Right cardiac atrium (tissue), 5 donors: ENCODE measurements around the gene SDC1. TPM values are rescaled to one million over a fixed set of nuclear protein-coding genes. Genes with fewer than 3 reads are reported as not detected.
"Not testable (repeated sequence)": the region's sequence is repeated elsewhere in the genome, so short reads cannot be mapped to it uniquely, and the experiment has no call there.

ENCODE experiments used
- ATAC-seq, 2 donors: fragments of 200-7000 bp; cut with Tn5 transposase; one replicate each; pipeline versions ENCODE4 v1.8.0 to v1.9.1; 2020; ENCODE audit warnings: moderate library complexity in 2 of 2, mild to moderate bottlenecking in 1 of 2
- DNase-seq, 3 donors: peaks; one replicate each; pipeline ENCODE4 v3.0.0-alpha.2; 2020
- H3K27ac ChIP-seq: one replicate; pipeline ENCODE4 v1.5.1; 2013; ENCODE audit warnings: mild to moderate bottlenecking, low read length, control low read depth, moderate library complexity
- H3K27me3 ChIP-seq: one replicate; pipeline ENCODE4 v1.6.1; 2013; ENCODE audit not compliant: control insufficient read depth, insufficient read depth
- H3K4me1 ChIP-seq: one replicate; pipeline ENCODE4 v1.6.1; 2013; ENCODE audit warnings: low read length; ENCODE audit not compliant: control insufficient read depth, insufficient read depth
- H3K4me3 ChIP-seq: one replicate; pipeline ENCODE4 v1.5.1; 2013; ENCODE audit warnings: low read length, control low read depth
- H3K9me3 ChIP-seq: one replicate; pipeline ENCODE4 v1.6.1; 2013; ENCODE audit warnings: low read length; ENCODE audit not compliant: control insufficient read depth
- WGBS: extraction: QIAGEN DNeasy Blood & Tissue Kit; methylation state at CpG from one replicate; pipeline ENCODE4 v1.1.7; 2013; 5-methylcytosine and 5-hydroxymethylcytosine counted together
- intact Hi-C, 4 donors: fragments of 100-400 bp; cut with DNase I; formaldehyde crosslinking; loops; one replicate each; pipeline versions ENCODE4 v1.11.0 to v1.14.0; 2022 to 2023
- polyA plus RNA-seq: library from polyadenylated mRNA; stranded (reverse); fragments of 200-250 nt; gene quantifications from one replicate; pipeline ENCODE4 v1.2.3, GENCODE V29; 2013
- total RNA-seq, 4 donors: library from RNA; stranded (reverse); fragmentation: NEBNext Ultra II Directional; extraction: Animal tissue kit (Norgen Biotek cat#: 25700); gene quantifications; one replicate each; pipeline ENCODE4 v1.2.1, GENCODE V29; 2021
- donor health status: healthy with polysubstance abuse.
- donor health status: DM: no; HTN: yes; CAD: no.
- donor health status: DM: no; HTN: no; CAD: no.
- donor health status: DM: no; HTN: yes; CAD: no; lungs with severe emphysema.
- donor health status: DM: yes; HTN: yes; CAD: no.

SDC1 gene
- total and polyA plus RNA-seq, 5 donors = 0.09 to 0.25 (median 0.23) TPM

- DNase-seq (peak in 2 of 3 donors; percentile 12 to 28), ATAC-seq (no peak)
- Histone ChIP-seq H3K9me3 (no peaks in the 10 kb centered on the region), H3K27me3 (no peaks in the 10 kb centered on the region), H3K27ac (no peak overlapping the region), H3K4me1 (no peaks in the 10 kb centered on the region), H3K4me3 (no peak overlapping the region)
- intact Hi-C loops = no loop called here
- WGBS = 88% methylated on average over 17 of the region's 17 CpGs
Observed at GRCh38 chr2:20201671-20202070, 23.3 kb downstream of the SDC1 start.

GRCh38 chr2:20200697-20201555, 24.0 kb downstream of the SDC1 start:
- H3K4me1 ChIP-seq = no peaks in the 10 kb centered on the region
- H3K27ac ChIP-seq = no peak overlapping the region
- H3K9me3 ChIP-seq = no peaks in the 10 kb centered on the region
- ATAC-seq (no peak), DNase-seq (peak in 2 of 3 donors; percentile 30 to 34)
- no peaks in the 10 kb centered on the region for H3K27me3 ChIP-seq
- 93% methylated on average over 26 of the region's 26 CpGs for WGBS
- H3K4me3 ChIP-seq = no peak overlapping the region
- intact Hi-C loops = no loop called here

GRCh38 chr2:20199633-20200270, 25.2 kb downstream of the SDC1 start:
- no peaks in the 10 kb centered on the region for H3K9me3 ChIP-seq
- no peaks in the 10 kb centered on the region for H3K4me1 ChIP-seq
- no peak overlapping the region for H3K27ac ChIP-seq
- ATAC-seq (no peak), DNase-seq (peak in 2 of 3 donors; percentile 3 to 7)
- H3K27me3 ChIP-seq = no peaks in the 10 kb centered on the region
- WGBS = 92% methylated on average over 6 of the region's 6 CpGs
- no peak overlapping the region for H3K4me3 ChIP-seq
- intact Hi-C loops = no loop called here

GRCh38 chr2:20198796-20199632, 25.9 kb downstream of the SDC1 start:
- DNase-seq (peak in 2 of 3 donors; percentile 36 to 43), ATAC-seq (no peak)
- no peak overlapping the region for H3K27ac ChIP-seq
- no peaks in the 10 kb centered on the region for H3K9me3 ChIP-seq
- H3K27me3 ChIP-seq = no peaks in the 10 kb centered on the region
- intact Hi-C loops = no loop called here
- WGBS = 74% methylated on average over 14 of the region's 14 CpGs
- H3K4me1 ChIP-seq = no peaks in the 10 kb centered on the region
- H3K4me3 ChIP-seq = no peak overlapping the region

- Histone ChIP-seq H3K9me3 (no peaks in the 10 kb centered on the region), H3K27me3 (no peaks in the 10 kb centered on the region), H3K4me1 (no peaks in the 10 kb centered on the region), H3K27ac (no peak overlapping the region), H3K4me3 (no peak overlapping the region)
- intact Hi-C loops = no loop called here
- 87% methylated on average over 9 of the region's 9 CpGs for WGBS
- DNase-seq = peak in 2 of 3 donors; percentile 5 to 25
- no peak for ATAC-seq
Observed at GRCh38 chr2:20198001-20198400, 26.9 kb downstream of the SDC1 start.

- no peaks in the 10 kb centered on the region for H3K9me3 ChIP-seq
- no peaks in the 10 kb centered on the region for H3K4me1 ChIP-seq
- no peak for ATAC-seq
- DNase-seq = no peak
- no peak overlapping the region for H3K4me3 ChIP-seq
- WGBS = 88% methylated on average over 9 of the region's 9 CpGs
- intact Hi-C loops = no loop called here
- H3K27ac ChIP-seq = no peak overlapping the region
- H3K27me3 ChIP-seq = no peaks in the 10 kb centered on the region
Observed at GRCh38 chr2:20197192-20197591, 27.7 kb downstream of the SDC1 start.

GRCh38 chr2:20196657-20197161, 28.2 kb downstream of the SDC1 start:
- Histone ChIP-seq H3K27ac (no peak overlapping the region), H3K4me1 (no peaks in the 10 kb centered on the region), H3K9me3 (no peaks in the 10 kb centered on the region), H3K27me3 (no peaks in the 10 kb centered on the region), H3K4me3 (no peak overlapping the region)
- intact Hi-C loops = no loop called here
- DNase-seq = peak in 2 of 3 donors; percentile 21
- WGBS = 80% methylated on average over 16 of the region's 16 CpGs
- no peak for ATAC-seq

GRCh38 chr2:20196053-20196656, 28.8 kb downstream of the SDC1 start:
- Histone ChIP-seq H3K4me3 (no peak overlapping the region), H3K27me3 (no peaks in the 10 kb centered on the region), H3K9me3 (no peaks in the 10 kb centered on the region), H3K4me1 (no peaks in the 10 kb centered on the region), H3K27ac (no peak overlapping the region)
- peak in 1 of 3 donors; percentile 32 for DNase-seq
- no peak for ATAC-seq
- WGBS = 90% methylated on average over 7 of the region's 7 CpGs
- intact Hi-C loops = no loop called here

GRCh38 chr2:20195431-20196033, 29.4 kb downstream of the SDC1 start:
- Histone ChIP-seq H3K27ac (no peak overlapping the region), H3K9me3 (no peaks in the 10 kb centered on the region), H3K4me3 (no peak overlapping the region), H3K4me1 (no peaks in the 10 kb centered on the region), H3K27me3 (no peaks in the 10 kb centered on the region)
- intact Hi-C loops = no loop called here
- DNase-seq (no peak), ATAC-seq (no peak)
- 80% methylated on average over 12 of the region's 12 CpGs for WGBS

- 89% methylated on average over 8 of the region's 8 CpGs for WGBS
- not testable (repeated sequence) for ATAC-seq
Observed at GRCh38 chr2:20195016-20195411, 29.9 kb downstream of the SDC1 start.

More at GRCh38 chr2:20195016-20195411, 29.9 kb downstream of the SDC1 start:
- H3K4me3 ChIP-seq, H3K27ac ChIP-seq, intact Hi-C loops, H3K27me3 ChIP-seq, H3K4me1 ChIP-seq, H3K9me3 ChIP-seq, DNase-seq: not testable (repeated sequence)
